GM19238 (cell line): ENCODE data around the gene RBM5.

ENCODE experiments used
- DNase-seq: peaks from one replicate; pipeline ENCODE4 v3.0.0; 2011; ENCODE audit warnings: low spot score; ENCODE audit not compliant: insufficient read length

Gene RBM5

DNA sequence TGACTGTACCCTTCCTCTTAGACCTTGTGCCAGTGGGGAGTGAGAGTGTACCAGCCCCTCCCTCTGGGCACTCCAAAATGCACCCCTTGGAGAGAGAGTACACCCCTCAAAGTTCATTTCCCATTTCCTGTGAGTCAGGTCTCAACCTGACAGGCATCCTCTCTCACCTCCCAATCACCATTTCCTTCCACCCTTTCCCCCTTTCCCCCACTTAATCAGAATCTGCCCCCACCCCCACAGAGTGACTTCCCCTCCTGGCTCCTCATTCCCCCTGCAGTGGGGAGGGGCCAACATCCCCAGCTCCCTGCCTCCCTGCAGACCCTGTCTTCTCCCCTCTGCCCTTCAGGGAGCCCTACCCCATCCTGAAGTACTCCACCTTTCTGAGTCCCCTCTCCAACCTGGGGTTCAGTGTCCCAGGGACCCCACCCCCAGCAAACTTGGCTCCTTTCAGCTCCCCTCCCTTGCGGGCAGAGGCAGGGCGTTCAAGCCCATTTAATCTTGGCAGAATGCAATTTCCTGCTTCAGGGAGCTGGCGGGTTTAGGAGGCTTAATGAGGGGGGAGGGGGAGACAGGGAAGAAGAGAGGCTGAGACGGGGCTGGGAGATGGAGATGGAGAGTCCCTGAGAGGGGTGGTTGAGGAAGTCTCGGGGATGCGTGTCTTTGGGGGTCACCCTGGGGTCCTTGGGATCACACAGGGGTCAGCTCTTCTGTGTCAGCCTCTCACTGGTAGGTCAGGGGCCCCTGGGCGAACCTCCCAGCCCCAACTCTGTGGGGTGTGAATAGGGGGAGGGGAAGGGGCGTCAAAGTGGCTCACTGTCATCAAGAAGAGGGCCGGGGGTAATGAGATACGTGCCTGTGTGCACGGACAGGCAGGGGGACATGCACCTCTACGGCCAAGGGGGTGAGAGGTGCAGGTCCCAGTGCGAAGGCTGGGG is 49.8 kb downstream of the RBM5 start:
- DNase-seq = no peak

DNA sequence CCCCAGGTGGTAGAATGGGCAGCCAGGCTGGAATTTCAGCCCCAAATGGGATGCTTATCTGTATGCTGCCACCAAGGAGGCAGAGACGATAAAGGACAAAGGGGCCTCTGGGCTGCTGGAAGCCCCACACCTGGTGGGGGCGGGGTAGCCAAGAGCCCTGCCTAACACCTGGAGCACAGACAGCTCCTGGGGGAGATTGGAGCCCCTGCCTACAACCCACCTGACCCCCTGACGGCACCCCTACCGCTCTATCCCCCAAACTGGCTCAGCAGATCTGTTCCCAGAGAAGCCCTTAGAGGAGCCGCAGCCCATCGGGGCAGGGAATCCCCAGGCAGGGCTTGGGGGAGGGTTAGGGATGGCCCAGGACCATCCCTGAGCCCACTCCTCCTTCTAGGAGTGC is 50.6 kb downstream of the RBM5 start:
- DNase-seq = no peak

- no peak for DNase-seq
These were observed 51.2 kb downstream of the RBM5 start for GRCh38 chr3:50139718-50140423.

- DNase-seq = no peak
These were observed 52.3 kb downstream of the RBM5 start for GRCh38 chr3:50140990-50141389.

GRCh38 chr3:50146316-50146901 is 57.7 kb downstream of the RBM5 start:
- DNase-seq = no peak

GRCh38 chr3:50147016-50147415 is 58.3 kb downstream of the RBM5 start:
- DNase-seq = no peak

GRCh38 chr3:50147447-50147846 is 58.7 kb downstream of the RBM5 start:
- no peak for DNase-seq

- DNase-seq = no peak
These were observed 59.1 kb downstream of the RBM5 start for GRCh38 chr3:50147861-50148260.

- no peak for DNase-seq
These were observed 61.7 kb downstream of the RBM5 start for GRCh38 chr3:50150404-50150750.

GRCh38 chr3:50150863-50151686 is 62.4 kb downstream of the RBM5 start:
- DNase-seq = no peak

DNA sequence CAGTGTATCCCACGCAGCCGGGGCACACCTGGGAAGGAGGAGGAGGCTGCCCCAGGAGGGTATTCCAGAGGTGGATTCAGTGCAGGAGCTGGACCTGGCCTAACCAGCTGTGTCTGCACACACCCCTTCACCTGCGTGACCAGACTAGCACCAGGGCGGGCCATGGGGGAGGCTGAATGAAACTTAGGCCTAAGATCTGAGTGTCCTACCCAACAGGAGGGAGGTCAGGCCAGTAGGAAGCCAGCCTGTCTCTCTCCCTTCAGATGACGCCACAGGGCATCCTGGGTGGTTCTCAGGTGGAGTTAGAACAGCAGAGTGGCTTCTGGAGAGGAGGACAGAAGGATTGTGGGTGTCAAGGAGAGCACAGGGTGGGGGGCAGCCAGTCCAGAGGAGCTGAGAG is 63.0 kb downstream of the RBM5 start:
- no peak for DNase-seq

- DNase-seq = no peak
These were observed 65.2 kb downstream of the RBM5 start for GRCh38 chr3:50153782-50154475.

DNA sequence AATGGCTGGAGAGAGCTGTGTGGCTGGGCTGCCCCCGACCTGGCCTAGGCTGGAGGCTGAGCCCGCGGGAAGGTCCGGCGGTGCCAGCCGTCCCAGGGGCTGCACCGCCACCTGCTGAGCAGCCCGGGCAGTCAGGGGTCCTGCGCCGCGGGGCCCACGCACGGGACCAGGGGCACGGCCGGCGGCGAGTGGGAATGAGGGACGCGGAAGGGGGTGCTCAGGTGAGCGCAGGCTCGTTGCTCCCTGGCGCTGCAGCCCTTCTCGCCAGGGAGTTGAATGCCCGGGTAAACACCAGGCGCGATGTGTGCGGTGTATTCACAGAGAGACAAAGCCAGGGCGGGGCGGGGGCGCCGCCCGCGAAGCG is 65.7 kb downstream of the RBM5 start:
- no peak for DNase-seq

DNA sequence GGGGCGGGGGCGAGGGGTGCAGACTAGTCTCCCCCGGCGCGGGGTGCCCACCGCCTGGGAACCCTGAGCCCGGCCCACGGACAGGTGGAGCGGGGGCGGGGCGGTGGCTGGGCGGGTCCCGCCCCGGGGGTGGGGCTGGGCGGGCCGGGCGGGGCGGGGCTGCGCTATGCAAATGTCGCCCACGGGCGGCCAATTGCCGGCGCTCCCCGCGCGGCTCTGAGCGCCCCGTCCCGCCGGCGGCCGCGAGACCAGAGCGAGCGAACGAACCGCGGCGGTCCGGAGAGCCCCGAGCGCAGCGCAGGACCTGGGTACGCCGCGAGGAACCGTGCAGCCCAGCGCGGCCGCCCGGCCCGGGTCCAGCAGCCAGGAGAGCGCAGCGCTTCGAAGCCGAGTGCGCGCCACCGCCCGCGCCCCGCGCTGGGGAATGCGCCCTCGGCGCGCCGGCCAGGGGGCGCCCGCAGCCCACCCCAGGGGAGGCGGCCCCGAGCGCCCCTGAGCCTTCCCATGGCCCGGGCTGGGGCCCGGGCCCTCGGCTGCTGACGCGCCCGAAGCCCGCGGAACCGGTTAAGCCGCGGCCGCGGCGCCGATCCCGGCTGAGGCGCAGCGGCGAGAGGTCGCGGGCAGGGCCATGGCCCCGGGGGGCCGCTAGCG is 66.2 kb downstream of the RBM5 start, which contains the start of gene SEMA3F:
TSS of gene SEMA3F (plus strand) at position 485 of the 651 bp plus-strand sequence. CDS start 4,299 bp downstream, outside the sequence.
- peak; percentile 91 for DNase-seq

- no peak for DNase-seq
These were observed 66.8 kb downstream of the RBM5 start for GRCh38 chr3:50155491-50155878.

- DNase-seq = no peak
These were observed 67.2 kb downstream of the RBM5 start for GRCh38 chr3:50155891-50156290.

GRCh38 chr3:50156549-50157493 is 68.1 kb downstream of the RBM5 start:
- no peak for DNase-seq

- DNase-seq = no peak
These were observed 69.3 kb downstream of the RBM5 start for GRCh38 chr3:50157827-50158529.
